HL-60 (cell line): ENCODE measurements around the gene OR8J1.

Experiments
- DNase-seq, 2 experiments: peaks; one replicate each; pipeline ENCODE4 v3.0.0-alpha.2; 2010 to 2020; ENCODE audit warnings: low read depth in 1 of 2, low spot score in 1 of 2
- H3K27ac ChIP-seq: fragments of 250-450 bp; sonication (Bioruptor Pico); replicated peaks from 2 replicates; pipeline ENCODE4 v1.5.1; 2020; ENCODE audit warnings: mild to moderate bottlenecking, moderate library complexity
- H3K27me3 ChIP-seq: fragments of 250-450 bp; sonication (Bioruptor Pico); 2 replicates; pipeline ENCODE4 v1.5.1; 2021; ENCODE audit warnings: mild to moderate bottlenecking, moderate library complexity; ENCODE audit not compliant: insufficient read depth, poor library complexity, severe bottlenecking
- H3K4me3 ChIP-seq: replicated peaks from 2 replicates; pipeline ENCODE4 v1.5.1; 2011; ENCODE audit warnings: mild to moderate bottlenecking, control low read depth, low read length; ENCODE audit not compliant: insufficient read depth
- CTCF ChIP-seq: IDR thresholded peaks from one replicate; pipeline ENCODE4 v1.5.1; 2011; ENCODE audit warnings: low read length, control low read depth, inconsistent platforms; ENCODE audit not compliant: insufficient read depth
- GABPA ChIP-seq: IDR thresholded peaks from 2 replicates; pipeline ENCODE4 v1.6.1; 2012; ENCODE audit warnings: low read depth
- POLR2AphosphoS5 ChIP-seq: IDR thresholded peaks from 2 replicates; pipeline ENCODE4 v1.6.1; 2012; ENCODE audit warnings: low read depth
- REST ChIP-seq: IDR thresholded peaks from 2 replicates; pipeline ENCODE4 v1.6.1; 2012; ENCODE audit warnings: low read depth; ENCODE audit not compliant: insufficient replicate concordance
- SPI1 ChIP-seq: IDR thresholded peaks from 2 replicates; pipeline ENCODE4 v1.6.1; 2012; ENCODE audit warnings: low read depth, mild to moderate bottlenecking, borderline replicate concordance

The OR8J1 gene

DNA sequence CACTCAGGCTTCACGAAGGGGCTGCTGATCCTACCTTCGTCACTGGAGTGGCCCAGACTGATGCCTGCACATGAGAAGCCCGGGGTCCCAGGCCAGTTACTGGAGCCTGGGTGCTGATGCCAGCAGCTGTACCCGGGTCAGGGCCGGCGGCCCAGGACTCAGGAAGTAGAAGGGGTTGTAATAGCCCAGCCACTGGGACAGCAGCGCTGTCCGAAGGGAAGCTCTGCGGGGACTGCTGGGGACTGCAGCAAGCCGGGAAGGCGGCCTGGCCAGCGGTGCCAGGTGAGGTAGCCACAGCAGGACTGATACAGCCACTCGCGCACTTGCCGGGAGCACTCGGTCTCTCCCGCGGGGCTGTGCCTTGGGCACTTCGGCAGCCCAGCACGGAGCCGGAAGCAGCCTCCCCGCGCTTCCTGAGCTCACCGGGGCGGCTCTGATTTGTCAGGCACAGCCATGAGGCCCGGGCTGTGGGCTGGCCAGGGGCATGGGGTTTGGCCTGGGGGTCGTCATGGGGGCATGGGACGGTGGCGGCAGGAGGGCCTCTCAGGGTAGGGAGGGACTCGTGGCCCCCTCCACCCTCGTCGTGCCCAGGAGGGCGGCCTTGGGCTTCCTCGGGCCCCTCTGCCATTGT is 22.1 kb upstream of the OR8J1 start:
- no peaks in the 10 kb centered on the region for H3K27me3 ChIP-seq
- H3K4me3 ChIP-seq = no peak overlapping the region
- H3K27ac ChIP-seq = no peak overlapping the region
- TF ChIP-seq REST (no peak), POLR2AphosphoS5 (no peak), SPI1 (no peak), CTCF (no peak), GABPA (no peak)
- no peak for DNase-seq

DNA sequence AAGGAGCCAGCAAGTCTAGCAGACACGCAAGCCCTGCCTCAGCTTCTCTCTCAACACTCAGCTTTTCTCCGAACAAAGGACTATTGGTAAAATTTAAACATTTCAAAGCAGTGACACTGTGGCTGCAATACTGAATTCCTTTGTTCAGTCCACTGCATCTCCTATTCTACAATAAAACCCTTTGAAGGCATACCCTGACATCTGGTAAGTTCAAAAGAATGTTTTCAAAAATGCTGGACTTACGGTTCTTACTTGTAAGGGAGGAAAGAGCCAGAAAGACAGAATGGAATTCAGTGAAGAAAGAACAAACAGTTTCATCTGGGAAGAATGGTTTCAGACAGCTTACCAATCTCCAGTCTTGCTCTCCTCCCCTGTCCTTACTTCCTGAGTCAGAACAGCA is 20.9 kb upstream of the OR8J1 start:
- TF ChIP-seq CTCF (no peak), GABPA (no peak), REST (no peak), SPI1 (no peak), POLR2AphosphoS5 (no peak)

DNA sequence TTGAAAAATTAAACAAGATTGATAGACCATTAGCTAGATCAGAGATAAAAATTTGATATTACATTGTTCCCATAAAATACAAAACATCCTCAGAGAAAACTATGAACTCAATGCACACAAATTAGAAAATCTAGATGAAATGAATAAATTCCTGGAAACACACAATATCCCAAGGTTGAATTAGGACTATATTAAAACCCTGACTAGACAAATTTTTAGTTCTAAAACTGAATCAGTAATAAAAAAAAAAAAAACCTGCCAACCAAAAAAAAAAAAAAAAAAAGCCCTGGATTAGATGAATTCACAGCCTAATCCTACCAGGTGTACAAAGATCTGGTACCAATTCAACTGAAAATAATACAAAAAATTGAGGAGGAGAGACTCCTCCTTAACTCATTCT is 13.8 kb upstream of the OR8J1 start:
- Histone ChIP-seq H3K27ac (no peak overlapping the region), H3K27me3 (no peaks in the 10 kb centered on the region), H3K4me3 (no peak overlapping the region)
- no peak for TF ChIP-seq SPI1
- no peak for TF ChIP-seq POLR2AphosphoS5
- TF ChIP-seq GABPA = no peak
- no peak for TF ChIP-seq REST
- TF ChIP-seq CTCF = no peak
- no peak for DNase-seq

More for the DNA sequence above, 20.9 kb upstream of the OR8J1 start:
- Histone ChIP-seq H3K4me3 (no peak overlapping the region), H3K27ac (no peak overlapping the region), H3K27me3 (no peaks in the 10 kb centered on the region)
- no peak for DNase-seq
